Lung (tissue), 12 donors: Measurements from ENCODE around the gene MATR3. TPM values are rescaled to one million over a fixed set of nuclear protein-coding genes. Genes with fewer than 3 reads are reported as not detected.
"Not testable (repeated sequence)": the region's sequence is repeated elsewhere in the genome, so short reads cannot be mapped to it uniquely, and the experiment has no call there.

Experiments used
- ATAC-seq: fragments of 200-7000 bp; cut with Tn5 transposase; one replicate; pipeline ENCODE4 v1.9.1; 2020; ENCODE audit warnings: moderate number of reproducible peaks; ENCODE audit not compliant: insufficient read depth, low FRiP score
- DNase-seq, 3 donors: peaks; one replicate each; pipeline ENCODE4 v3.0.0-alpha.2; 2013 to 2017
- H3K27ac ChIP-seq, 2 donors: one replicate each; pipeline ENCODE4 v1.5.1; 2013; ENCODE audit warnings: mild to moderate bottlenecking in 2 of 2, moderate library complexity in 2 of 2, control low read depth in 1 of 2, inconsistent platforms in 1 of 2, low read depth in 1 of 2, low read length in 1 of 2
- H3K27me3 ChIP-seq, 3 donors: one replicate each; pipeline ENCODE4 v1.5.1; 2013; ENCODE audit warnings: low read length in 2 of 3; ENCODE audit not compliant: control insufficient read depth in 3 of 3, insufficient read depth in 3 of 3
- H3K36me3 ChIP-seq, 4 donors: one replicate each; pipeline ENCODE4 v1.5.1; 2013; ENCODE audit warnings: low read length in 4 of 4, mild to moderate bottlenecking in 1 of 4, moderate library complexity in 1 of 4; ENCODE audit not compliant: control insufficient read depth in 4 of 4, insufficient read depth in 4 of 4
- H3K4me1 ChIP-seq, 5 donors: one replicate each; pipeline ENCODE4 v1.5.1; 2013; ENCODE audit warnings: low read length in 5 of 5, mild to moderate bottlenecking in 2 of 5, moderate library complexity in 1 of 5; ENCODE audit not compliant: control insufficient read depth in 5 of 5, insufficient read depth in 5 of 5
- H3K4me3 ChIP-seq: one replicate; pipeline ENCODE4 v1.5.1; 2013; ENCODE audit warnings: mild to moderate bottlenecking, control low read depth, moderate library complexity
- H3K9ac ChIP-seq, 2 donors: one replicate each; pipeline ENCODE4 v1.5.1; 2013; ENCODE audit warnings: low read length in 2 of 2, control low read depth in 1 of 2; ENCODE audit not compliant: insufficient read depth in 1 of 2
- H3K9me3 ChIP-seq, 4 donors: one replicate each; pipeline ENCODE4 v1.5.1; 2013; ENCODE audit warnings: low read length in 3 of 4, mild to moderate bottlenecking in 1 of 4, moderate library complexity in 1 of 4; ENCODE audit not compliant: control insufficient read depth in 4 of 4, insufficient read depth in 3 of 4
- WGBS, 2 donors: extraction: QIAGEN DNeasy Blood & Tissue Kit; methylation state at CpG; one replicate each; pipeline ENCODE4 v1.1.7; 2013; 5-methylcytosine and 5-hydroxymethylcytosine counted together
- polyA plus RNA-seq, 2 donors: library from polyadenylated mRNA; stranded (reverse); fragments of 200-250 nt; gene quantifications; one replicate each; pipeline ENCODE4 v1.2.1, GENCODE V29; 2013
- total RNA-seq, 2 donors: library from RNA; depleted of rRNA in 1 of 2; stranded (reverse); fragments of >200 nt in 1 of 2; gene quantifications; one replicate each; pipeline ENCODE4 v1.2.1, GENCODE V29; 2014 to 2021
- TF ChIP-seq, protein P1 (sequence below): IDR thresholded peaks from 2 replicates; pipeline ENCODE4 v1.5.1; 2012; ENCODE audit warnings: mild to moderate bottlenecking; ENCODE audit errors: control extremely low read depth, extremely low read depth
- donor health status: control.
- donor health status: control.
- donor health status: Bipolar disorder and iron deficiency.
- donor health status: healthy.
- donor health status: DM: yes; HTN: yes; CAD: no.

MATR3 gene
- total and polyA plus RNA-seq, 4 donors: 89.9 to 461 (median 100) TPM

DNA sequence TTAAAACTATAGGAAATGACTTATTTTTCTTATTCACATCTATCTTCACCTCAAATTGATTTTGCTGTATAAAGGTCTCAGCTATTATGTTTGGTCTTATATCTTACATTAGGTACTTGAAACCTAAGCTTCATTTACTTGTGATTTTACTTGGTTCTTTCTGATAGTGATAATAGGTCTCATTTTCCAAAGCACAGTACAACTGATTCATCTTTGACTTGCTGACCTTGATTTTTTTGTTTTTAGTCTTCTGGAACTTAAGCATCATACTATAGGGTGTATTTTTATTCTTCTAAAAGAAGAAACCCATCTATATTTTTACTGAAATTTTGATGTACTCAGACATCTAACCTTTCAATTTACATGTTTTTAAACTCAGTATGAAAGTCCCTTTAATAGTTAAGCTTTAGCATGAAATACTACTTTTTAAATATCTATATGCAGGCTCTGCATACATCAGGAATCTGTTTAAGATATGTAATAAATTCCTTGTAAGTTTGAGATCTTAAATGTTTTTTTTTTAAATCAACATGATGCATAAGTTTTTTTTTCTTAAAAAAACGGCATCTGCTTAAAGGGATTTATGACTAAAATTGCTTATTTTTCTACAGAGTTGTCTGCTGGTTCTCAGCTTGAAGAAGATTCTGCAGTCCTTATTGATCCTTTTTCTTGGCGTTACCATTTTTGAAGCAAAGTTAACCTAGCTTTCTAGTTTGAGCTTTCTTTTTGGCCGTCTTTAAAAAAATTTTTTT lies 13.3 kb downstream of the MATR3 start:
- H3K9ac ChIP-seq: peak overlapping the region in 1 of 2 donors; percentile 23
- no peak overlapping the region for H3K4me3 ChIP-seq
- no peaks in the 10 kb centered on the region for H3K27me3 ChIP-seq
- peaks cover 0 to 3% (median 0%) of the 10 kb centered on the region in 4 donors for H3K36me3 ChIP-seq
- TF ChIP-seq, protein P1, sequence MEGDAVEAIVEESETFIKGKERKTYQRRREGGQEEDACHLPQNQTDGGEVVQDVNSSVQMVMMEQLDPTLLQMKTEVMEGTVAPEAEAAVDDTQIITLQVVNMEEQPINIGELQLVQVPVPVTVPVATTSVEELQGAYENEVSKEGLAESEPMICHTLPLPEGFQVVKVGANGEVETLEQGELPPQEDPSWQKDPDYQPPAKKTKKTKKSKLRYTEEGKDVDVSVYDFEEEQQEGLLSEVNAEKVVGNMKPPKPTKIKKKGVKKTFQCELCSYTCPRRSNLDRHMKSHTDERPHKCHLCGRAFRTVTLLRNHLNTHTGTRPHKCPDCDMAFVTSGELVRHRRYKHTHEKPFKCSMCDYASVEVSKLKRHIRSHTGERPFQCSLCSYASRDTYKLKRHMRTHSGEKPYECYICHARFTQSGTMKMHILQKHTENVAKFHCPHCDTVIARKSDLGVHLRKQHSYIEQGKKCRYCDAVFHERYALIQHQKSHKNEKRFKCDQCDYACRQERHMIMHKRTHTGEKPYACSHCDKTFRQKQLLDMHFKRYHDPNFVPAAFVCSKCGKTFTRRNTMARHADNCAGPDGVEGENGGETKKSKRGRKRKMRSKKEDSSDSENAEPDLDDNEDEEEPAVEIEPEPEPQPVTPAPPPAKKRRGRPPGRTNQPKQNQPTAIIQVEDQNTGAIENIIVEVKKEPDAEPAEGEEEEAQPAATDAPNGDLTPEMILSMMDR: no peak
- DNase-seq: no peak
- H3K9me3 ChIP-seq: no peaks in the 10 kb centered on the region
- H3K4me1 ChIP-seq: peaks cover 0 to 26% (median 16%) of the 10 kb centered on the region in 5 donors
- no peak overlapping the region for H3K27ac ChIP-seq
- no peak for ATAC-seq
- 70 to 80% methylated on average over 3 of the region's 3 CpGs for WGBS, 2 donors

DNA sequence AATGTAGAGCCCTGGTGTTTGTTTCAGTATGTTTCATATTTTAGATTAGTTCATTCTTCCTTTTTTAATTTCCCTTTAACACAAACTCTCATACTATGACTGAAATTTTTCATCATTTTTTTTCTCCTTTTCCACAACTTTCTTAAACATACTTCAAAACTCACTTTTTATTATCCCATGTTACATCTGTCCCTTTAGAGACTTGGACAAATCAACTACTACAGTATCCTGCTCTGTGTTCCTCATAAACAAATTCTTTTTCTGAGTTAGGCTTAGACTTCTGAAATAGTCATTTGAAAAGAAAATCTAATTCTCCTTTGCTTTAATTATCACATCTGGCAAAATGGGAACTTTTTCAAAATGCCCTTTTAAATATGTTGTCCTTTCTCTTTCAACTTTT lies 15.3 kb downstream of the MATR3 start:
- Histone ChIP-seq H3K4me1 (peaks cover 0 to 20% (median 11%) of the 10 kb centered on the region in 5 donors), H3K4me3 (no peak overlapping the region), H3K27me3 (no peaks in the 10 kb centered on the region), H3K36me3 (peaks cover 0 to 3% (median 0%) of the 10 kb centered on the region in 4 donors), H3K9me3 (no peaks in the 10 kb centered on the region), H3K9ac (no peak overlapping the region), H3K27ac (no peak overlapping the region)
- ATAC-seq (no peak), DNase-seq (no peak)
- TF ChIP-seq, protein P1: no peak

DNA sequence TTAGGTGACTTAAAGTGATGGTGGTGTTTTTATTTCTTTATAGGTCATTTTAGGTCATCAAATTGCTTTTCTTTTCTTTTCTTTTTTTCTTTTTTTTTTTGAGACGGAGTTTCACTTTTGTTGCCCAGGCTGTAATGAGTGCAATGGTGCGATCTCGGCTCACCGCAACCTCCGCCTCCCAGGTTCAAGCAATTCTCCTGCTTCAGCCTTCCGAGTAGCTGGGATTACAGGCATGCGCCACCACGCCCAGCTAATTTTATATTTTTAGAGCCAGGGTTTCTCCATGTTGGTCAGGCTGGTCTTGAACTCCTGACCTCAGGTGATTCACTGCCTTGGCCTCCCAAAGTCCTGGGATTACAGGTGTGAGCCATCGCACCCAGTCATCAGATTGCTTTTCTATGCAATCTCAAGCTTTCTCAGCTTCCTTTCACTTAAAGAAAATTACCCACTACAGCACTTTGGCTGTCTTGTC lies 17.2 kb downstream of the MATR3 start:
- not testable (repeated sequence) for H3K4me3 ChIP-seq, DNase-seq, ATAC-seq, H3K9me3 ChIP-seq, H3K27me3 ChIP-seq, H3K27ac ChIP-seq, H3K9ac ChIP-seq
- Histone ChIP-seq H3K36me3 (peaks cover 0 to 10% (median 2%) of the 10 kb centered on the region in 4 donors), H3K4me1 (peaks cover 0 to 20% (median 7%) of the 10 kb centered on the region in 5 donors)
- 89 to 90% methylated on average over 9 of the region's 9 CpGs for WGBS, 2 donors

DNA sequence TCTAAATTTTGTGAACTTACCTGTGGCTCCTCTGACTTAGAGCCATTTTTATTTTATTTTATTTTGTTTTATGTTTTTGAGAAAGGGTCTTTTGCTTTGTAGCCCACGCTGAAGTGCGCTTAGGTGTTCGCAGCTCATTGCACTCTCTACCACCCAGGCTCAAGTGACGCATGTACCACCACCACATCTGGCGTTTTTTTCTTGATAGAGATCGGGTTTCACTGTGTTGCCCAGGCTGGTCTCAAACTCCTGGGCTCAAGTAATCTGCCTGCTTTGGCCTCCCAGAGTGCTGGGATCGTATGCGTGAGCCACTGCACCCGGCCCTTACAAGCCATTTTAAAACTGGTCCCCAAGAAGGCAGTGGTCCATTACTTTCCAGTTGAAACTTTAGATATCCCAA lies 18.5 kb downstream of the MATR3 start:
- H3K36me3 ChIP-seq: peaks cover 5 to 19% (median 11%) of the 10 kb centered on the region in 4 donors
- H3K9me3 ChIP-seq: no peaks in the 10 kb centered on the region
- DNase-seq (no peak), ATAC-seq (no peak)
- H3K4me1 ChIP-seq: peaks cover 0 to 17% (median 7%) of the 10 kb centered on the region in 5 donors
- no peak overlapping the region for H3K4me3 ChIP-seq
- no peaks in the 10 kb centered on the region for H3K27me3 ChIP-seq
- H3K9ac ChIP-seq: no peak overlapping the region
- 93 to 95% methylated on average over 9 of the region's 9 CpGs for WGBS, 2 donors
- H3K27ac ChIP-seq: no peak overlapping the region
- TF ChIP-seq, protein P1: no peak
